Left ventricle myocardium superior (tissue), 1 donor: ENCODE data around the gene P2RY11. TPM values are rescaled to one million over a fixed set of nuclear protein-coding genes. Genes with fewer than 3 reads are reported as not detected.

Experiments
- ATAC-seq: fragments of 200-7000 bp; cut with Tn5 transposase; one replicate; pipeline ENCODE4 v1.9.1; 2020; ENCODE audit warnings: mild to moderate bottlenecking, moderate library complexity
- DNase-seq: peaks from one replicate; pipeline ENCODE4 v3.0.0-alpha.2; 2020
- intact Hi-C: fragments of 100-400 bp; cut with micrococcal nuclease; formaldehyde crosslinking; loops from one replicate; pipeline ENCODE4 v1.11.0; 2022
- total RNA-seq: library from RNA; stranded (reverse); fragmentation: NEBNext Ultra II Directional; extraction: Animal tissue kit (Norgen Biotek cat#: 25700); gene quantifications from one replicate; pipeline ENCODE4 v1.2.1, GENCODE V29; 2021
- donor health status: DM: no; HTN: yes; CAD: no; lungs with severe emphysema.

P2RY11 gene
- total RNA-seq, 1 donor from 2014 or later: 4.2 TPM

GRCh38 chr19:10163536-10163935, 52.0 kb downstream of the P2RY11 start:
- intact Hi-C loops: no loop called here
- ATAC-seq (no peak), DNase-seq (no peak)

Other genes starting within 250 kb of the P2RY11 start
- 1.8 TPM for gene OLFM2, start 175.2 kb upstream of the P2RY11 start, total RNA-seq
- gene COL5A3, start 101.2 kb upstream of the P2RY11 start, total RNA-seq: 9.6 TPM
- gene RDH8, start 98.2 kb upstream of the P2RY11 start, total RNA-seq: not detected
- gene SHFL, start 25.4 kb upstream of the P2RY11 start, total RNA-seq: 8.2 TPM
- gene ANGPTL6, start 9.0 kb upstream of the P2RY11 start, total RNA-seq: not detected
- gene PPAN, start 5.3 kb upstream of the P2RY11 start, total RNA-seq: 21.4 TPM
- 179 TPM for gene EIF3G, start 8.2 kb downstream of the P2RY11 start, total RNA-seq
- 25.1 TPM for gene DNMT1, start 83.3 kb downstream of the P2RY11 start, total RNA-seq
- gene S1PR2, start 119.6 kb downstream of the P2RY11 start, total RNA-seq: 5.3 TPM
- 71.2 TPM for gene MRPL4, start 140.5 kb downstream of the P2RY11 start, total RNA-seq
- 7.3 TPM for gene ICAM1, start 159.4 kb downstream of the P2RY11 start, total RNA-seq
- gene ICAM4, start 175.3 kb downstream of the P2RY11 start, total RNA-seq: 0.52 TPM
- 0.32 TPM for gene ICAM5, start 178.3 kb downstream of the P2RY11 start, total RNA-seq
- 0.87 TPM for gene ZGLP1, start 198.1 kb downstream of the P2RY11 start, total RNA-seq
- 18.2 TPM for gene FDX2, start 204.3 kb downstream of the P2RY11 start, total RNA-seq
- 12.3 TPM for gene RAVER1, start 221.8 kb downstream of the P2RY11 start, total RNA-seq
- gene ICAM3, start 227.9 kb downstream of the P2RY11 start, total RNA-seq: 25.3 TPM